NT2/D1 (cell line): ENCODE measurements around the gene KISS1.

Experiments
- DNase-seq: peaks from one replicate; pipeline ENCODE4 v3.0.0-alpha.2; 2011; ENCODE audit warnings: low read depth, low spot score
- H3K27me3 ChIP-seq: 2 replicates; pipeline ENCODE4 v1.6.0; 2011; ENCODE audit warnings: mild to moderate bottlenecking; ENCODE audit not compliant: insufficient read length, insufficient read depth
- H3K36me3 ChIP-seq: 2 replicates; pipeline ENCODE4 v1.6.1; 2011; ENCODE audit warnings: mild to moderate bottlenecking, low read length, mixed read lengths; ENCODE audit not compliant: insufficient read depth, insufficient read length
- H3K4me1 ChIP-seq: 2 replicates; pipeline ENCODE4 v1.5.1; 2011; ENCODE audit not compliant: insufficient read depth, insufficient read length
- H3K4me3 ChIP-seq: 2 replicates; pipeline ENCODE4 v1.5.1; 2011; ENCODE audit warnings: low read depth; ENCODE audit not compliant: insufficient read length
- H3K9ac ChIP-seq: 2 replicates; pipeline ENCODE4 v1.6.0; 2011; ENCODE audit warnings: low read depth; ENCODE audit not compliant: insufficient read length
- H3K9me3 ChIP-seq: 2 replicates; pipeline ENCODE4 v1.5.1; 2011; ENCODE audit warnings: mild to moderate bottlenecking, low read length; ENCODE audit not compliant: insufficient read depth
- SUZ12 ChIP-seq: IDR thresholded peaks from 2 replicates; pipeline ENCODE4 v1.6.1; 2011; ENCODE audit not compliant: insufficient read length, insufficient read depth; ENCODE audit errors: extremely low read depth
- YY1 ChIP-seq: IDR thresholded peaks from 2 replicates; pipeline ENCODE4 v1.6.1; 2011; ENCODE audit not compliant: insufficient read length, insufficient read depth
- ZNF274 ChIP-seq: IDR thresholded peaks from 2 replicates; pipeline ENCODE4 v1.6.1; 2011; ENCODE audit warnings: mild to moderate bottlenecking, low read depth, low read length

KISS1 gene

GRCh38 chr1:204232526-204232925 is 36.2 kb upstream of the KISS1 start:
- no peaks in the 10 kb centered on the region for H3K4me1 ChIP-seq
- H3K36me3 ChIP-seq = peaks cover 9% of the 10 kb centered on the region
- H3K9me3 ChIP-seq = peaks cover 17% of the 10 kb centered on the region; the same call in 1 of the 2 replicates
- DNase-seq = no peak
- no peak for TF ChIP-seq YY1
- TF ChIP-seq SUZ12 = no peak
- no peak for TF ChIP-seq ZNF274
- no peak overlapping the region for H3K9ac ChIP-seq
- no peak overlapping the region for H3K4me3 ChIP-seq
- no peaks in the 10 kb centered on the region for H3K27me3 ChIP-seq

GRCh38 chr1:204230211-204230610 is 33.9 kb upstream of the KISS1 start:
- Histone ChIP-seq H3K36me3 (peaks cover 9% of the 10 kb centered on the region), H3K9ac (no peak overlapping the region), H3K4me3 (no peak overlapping the region), H3K4me1 (no peaks in the 10 kb centered on the region), H3K9me3 (0 out of 2 replicates have a peak, but pooled peaks cover under 1% of the 10 kb centered on the region), H3K27me3 (no peaks in the 10 kb centered on the region)
- no peak for TF ChIP-seq YY1
- no peak for TF ChIP-seq ZNF274
- no peak for TF ChIP-seq SUZ12
- DNase-seq = no peak

DNA sequence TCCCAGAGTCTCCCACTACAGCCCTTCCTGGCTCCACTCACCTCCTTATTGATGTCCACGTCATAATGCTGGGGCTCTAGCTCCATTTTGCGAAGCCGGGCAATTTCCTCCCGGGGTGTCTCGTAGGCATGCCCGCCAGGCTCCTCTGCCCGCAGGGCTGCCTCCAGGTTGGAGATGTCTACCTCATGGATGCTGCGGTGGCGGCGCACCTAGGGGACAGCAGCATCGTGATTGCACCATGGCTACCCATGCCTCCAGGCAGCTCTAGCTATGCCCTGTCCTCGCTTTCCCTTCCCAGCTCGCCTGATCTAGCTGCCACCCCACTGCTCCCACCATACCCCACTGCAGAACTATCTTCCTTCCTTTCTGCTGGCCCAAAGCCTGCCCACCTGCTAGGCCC is 32.6 kb upstream of the KISS1 start:
- Histone ChIP-seq H3K9me3 (no peaks in the 10 kb centered on the region), H3K4me1 (no peaks in the 10 kb centered on the region), H3K9ac (no peak overlapping the region), H3K4me3 (no peak overlapping the region), H3K27me3 (no peaks in the 10 kb centered on the region), H3K36me3 (peaks cover 9% of the 10 kb centered on the region)
- TF ChIP-seq YY1 (no peak), ZNF274 (no peak), SUZ12 (no peak)
- DNase-seq = no peak

DNA sequence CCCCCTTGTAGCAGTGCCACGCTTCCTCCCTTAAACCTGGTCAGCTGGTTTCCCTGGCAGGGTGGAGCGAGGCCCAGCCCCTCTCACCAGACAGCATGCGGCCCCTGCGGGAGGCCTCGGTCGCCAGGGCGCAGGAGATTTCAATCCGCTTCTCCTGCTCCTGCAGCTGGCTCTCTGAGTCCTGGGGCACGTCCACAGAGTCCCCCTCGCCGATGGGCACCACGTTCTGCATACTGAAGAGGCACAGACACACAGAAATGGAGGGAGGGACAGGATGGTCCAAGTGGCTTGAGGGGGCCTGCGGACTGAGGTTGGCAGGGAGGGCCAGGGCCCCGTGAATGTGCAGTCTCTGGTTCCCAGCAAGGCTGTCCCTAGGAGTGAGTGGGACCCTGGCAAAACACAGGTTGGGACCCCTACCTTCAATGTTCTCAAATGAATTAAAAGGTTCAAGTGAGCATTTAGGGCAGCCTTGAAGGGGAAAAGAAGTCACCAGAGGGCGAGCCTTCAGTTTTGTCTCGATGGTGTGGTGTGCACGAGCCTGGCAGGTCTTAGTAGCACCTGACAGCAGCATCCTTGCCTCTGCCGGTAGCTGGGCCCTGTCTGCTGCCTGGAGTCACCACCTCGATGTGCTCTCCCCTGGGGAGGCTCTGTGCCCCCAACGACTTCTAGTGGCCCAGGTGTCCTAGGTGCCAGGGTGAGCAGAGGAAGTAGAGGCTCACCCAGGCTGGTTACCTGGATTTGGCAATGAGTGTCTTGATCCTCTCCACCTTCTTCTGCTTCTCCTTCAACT is 31.9 kb upstream of the KISS1 start:
- no peaks in the 10 kb centered on the region for H3K4me1 ChIP-seq
- no peaks in the 10 kb centered on the region for H3K9me3 ChIP-seq
- H3K4me3 ChIP-seq = no peak overlapping the region
- no peak for DNase-seq
- H3K27me3 ChIP-seq = no peaks in the 10 kb centered on the region
- peak overlapping the region; percentile 3 for H3K9ac ChIP-seq
- peaks cover 9% of the 10 kb centered on the region for H3K36me3 ChIP-seq
- TF ChIP-seq ZNF274 (no peak), SUZ12 (no peak), YY1 (no peak)

DNA sequence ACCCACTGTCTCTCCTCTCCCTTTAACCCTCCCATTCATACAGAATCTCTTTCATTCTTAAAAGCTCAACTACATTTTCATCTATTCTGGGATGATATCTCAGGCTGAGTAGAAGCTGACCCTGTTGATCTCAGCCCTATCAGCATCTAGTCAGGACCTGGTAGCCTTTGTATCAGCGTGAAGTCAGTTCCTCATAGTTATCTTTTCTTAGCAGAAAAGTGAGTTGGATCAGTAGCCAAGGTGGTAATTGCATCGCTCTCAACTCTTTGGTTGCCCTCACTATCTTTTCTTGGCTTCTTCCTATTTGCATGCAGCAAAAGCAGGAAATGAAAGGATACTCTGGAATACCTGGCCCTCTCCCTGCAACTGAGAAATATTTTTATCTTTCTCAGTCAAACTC is 31.1 kb upstream of the KISS1 start:
- no peak for DNase-seq
- Histone ChIP-seq H3K4me3 (no peak overlapping the region), H3K4me1 (no peaks in the 10 kb centered on the region), H3K27me3 (no peaks in the 10 kb centered on the region), H3K9me3 (no peaks in the 10 kb centered on the region), H3K9ac (no peak overlapping the region), H3K36me3 (peaks cover 9% of the 10 kb centered on the region)
- TF ChIP-seq YY1 = no peak
- TF ChIP-seq SUZ12 = no peak
- TF ChIP-seq ZNF274 = no peak

DNA sequence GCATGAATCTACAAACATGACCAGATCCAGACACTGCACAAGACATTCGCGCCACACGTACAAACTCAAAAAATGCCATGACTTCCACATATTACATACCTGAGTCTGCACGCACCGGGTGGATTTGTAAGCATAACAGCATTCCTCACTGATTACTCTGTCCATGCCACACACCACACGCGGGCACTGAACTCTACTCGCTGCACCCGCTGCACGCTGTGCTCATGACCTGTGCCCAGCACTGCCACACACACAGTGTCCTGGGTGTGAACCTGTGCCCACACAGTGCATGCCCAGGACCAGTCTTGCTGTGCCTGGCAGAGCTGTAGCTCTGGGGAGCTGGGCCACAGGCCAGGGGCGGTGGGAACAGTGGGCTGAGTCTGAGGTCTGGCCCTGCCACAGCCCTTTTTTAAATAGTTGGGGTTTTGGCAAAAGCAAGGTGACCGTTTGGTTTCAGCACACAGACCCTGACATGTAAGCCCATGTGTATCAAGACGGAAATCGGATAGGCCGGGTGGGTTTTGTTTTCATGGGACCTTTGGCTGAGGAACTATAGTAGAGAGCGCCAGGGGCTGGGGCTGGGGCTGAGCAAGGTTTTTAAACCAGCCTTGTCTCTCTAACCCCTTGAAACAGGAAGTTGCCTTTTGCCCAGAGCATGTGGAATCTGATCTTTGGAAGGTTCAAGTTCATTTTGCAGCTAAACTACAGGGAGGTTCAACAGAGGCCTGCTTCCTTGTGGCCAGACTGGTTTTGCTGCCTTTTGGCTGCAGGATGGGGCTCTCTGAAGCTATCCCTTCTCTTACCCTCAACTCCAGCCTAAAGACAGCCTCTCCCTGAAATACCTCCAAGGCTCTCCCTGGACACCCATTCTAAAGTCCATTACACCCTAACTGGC is 29.8 kb upstream of the KISS1 start:
- Histone ChIP-seq H3K27me3 (no peaks in the 10 kb centered on the region), H3K9ac (no peak overlapping the region), H3K36me3 (peaks cover 9% of the 10 kb centered on the region), H3K9me3 (no peaks in the 10 kb centered on the region), H3K4me3 (no peak overlapping the region), H3K4me1 (peaks cover 2% of the 10 kb centered on the region)
- TF ChIP-seq YY1 (no peak), ZNF274 (no peak), SUZ12 (no peak)
- DNase-seq = no peak

GRCh38 chr1:204224655-204225054 is 28.4 kb upstream of the KISS1 start:
- Histone ChIP-seq H3K4me1 (peaks cover 2% of the 10 kb centered on the region), H3K36me3 (peaks cover 9% of the 10 kb centered on the region), H3K9ac (no peak overlapping the region), H3K27me3 (no peaks in the 10 kb centered on the region), H3K9me3 (no peaks in the 10 kb centered on the region), H3K4me3 (no peak overlapping the region)
- TF ChIP-seq SUZ12 (no peak), ZNF274 (no peak), YY1 (no peak)
- no peak for DNase-seq
